IMR-90 (cell line): ENCODE results near the gene CYB5D1. TPM values are rescaled to one million over a fixed set of nuclear protein-coding genes. Genes with fewer than 3 reads are reported as not detected.

Source experiments
- ATAC-seq: fragments of 200-7000 bp; cut with Tn5 transposase; 2 replicates; pipeline ENCODE4 v1.9.1; 2020; ENCODE audit warnings: low read depth, mild to moderate bottlenecking, moderate library complexity
- BruUV-seq: library from RNA; stranded (reverse); fragments of 400-500 nt; replicated peaks from 2 replicates; lab custom pipeline; 2021; lab: Mats Ljungman, UMichigan
- CTCF ChIA-PET: fragments of 300-600 bp; formaldehyde crosslinking; extraction: SDS; loops from one replicate; lab custom pipeline; 2021; ENCODE audit warnings: antibody characterized with exemption; lab: Yijun Ruan, JAX
- POLR2A ChIA-PET: fragments of 300-600 bp; sonication (Branson Sonifier 250); formaldehyde crosslinking; loops from one replicate; lab custom pipeline; 2022; ENCODE audit warnings: antibody characterized with exemption; ENCODE audit not compliant: unreplicated experiment; lab: Charles Lee
- DNase-seq: peaks from one replicate; pipeline ENCODE4 v3.0.0; 2013
- H2AFZ ChIP-seq: replicated peaks from 2 replicates; pipeline ENCODE3; 2013; ENCODE audit warnings: low read length, mild to moderate bottlenecking; ENCODE audit not compliant: poor library complexity
- H2AK5ac ChIP-seq: 2 replicates; pipeline ENCODE4 v1.6.1; 2013; ENCODE audit warnings: low read depth, low read length, inconsistent platforms
- H2AK9ac ChIP-seq: replicated peaks from 2 replicates; pipeline ENCODE3; 2013; ENCODE audit warnings: mild to moderate bottlenecking, low read depth, low read length, moderate library complexity; ENCODE audit not compliant: poor library complexity
- H2BK120ac ChIP-seq: 2 replicates; pipeline ENCODE4 v1.6.1; 2013; ENCODE audit warnings: low read depth, low read length, inconsistent platforms
- H2BK15ac ChIP-seq: 3 replicates; pipeline ENCODE4 v1.6.1; 2013; ENCODE audit warnings: low read depth, low read length, inconsistent platforms
- H2BK20ac ChIP-seq: 2 replicates; pipeline ENCODE4 v1.6.1; 2013; ENCODE audit warnings: low read depth, mild to moderate bottlenecking, inconsistent platforms, low read length, moderate library complexity
- H2BK5ac ChIP-seq: 2 replicates; pipeline ENCODE4 v1.6.1; 2013; ENCODE audit warnings: mild to moderate bottlenecking, low read depth, low read length, inconsistent platforms; ENCODE audit not compliant: poor library complexity, severe bottlenecking
- H3K14ac ChIP-seq: replicated peaks from 2 replicates; pipeline ENCODE4 v1.6.1; 2013; ENCODE audit warnings: low read depth, low read length, inconsistent platforms
- H3K18ac ChIP-seq: 2 replicates; pipeline ENCODE4 v1.6.1; 2013; ENCODE audit warnings: low read depth, low read length, control low read depth
- H3K23ac ChIP-seq: 2 replicates; pipeline ENCODE4 v1.6.1; 2013; ENCODE audit warnings: low read depth, low read length, inconsistent platforms
- H3K27ac ChIP-seq: 2 replicates; pipeline ENCODE4 v1.5.1; 2013; ENCODE audit warnings: mild to moderate bottlenecking, control low read depth, low read length; ENCODE audit not compliant: insufficient read depth
- H3K27me3 ChIP-seq: 2 replicates; pipeline ENCODE4 v1.6.1; 2013; ENCODE audit warnings: low read length; ENCODE audit not compliant: control insufficient read depth, insufficient read depth
- H3K36me3 ChIP-seq: 2 replicates; pipeline ENCODE4 v1.6.1; 2013; ENCODE audit warnings: low read length, mixed read lengths; ENCODE audit not compliant: control insufficient read depth, insufficient read depth
- H3K4ac ChIP-seq: 2 replicates; pipeline ENCODE4 v1.6.1; 2013; ENCODE audit warnings: low read depth, low read length, inconsistent platforms
- H3K4me1 ChIP-seq: 2 replicates; pipeline ENCODE4 v1.6.1; 2013; ENCODE audit warnings: low read length, mixed read lengths; ENCODE audit not compliant: control insufficient read depth, insufficient read depth
- H3K4me2 ChIP-seq: 2 replicates; pipeline ENCODE4 v1.6.1; 2013; ENCODE audit warnings: low read depth, mild to moderate bottlenecking, control low read depth, low read length, moderate library complexity
- H3K4me3 ChIP-seq: 2 replicates; pipeline ENCODE4 v1.5.1; 2013; ENCODE audit warnings: low read depth, mild to moderate bottlenecking, control low read depth, low read length, moderate library complexity; ENCODE audit not compliant: insufficient read depth
- H3K56ac ChIP-seq: 2 replicates; pipeline ENCODE4 v1.6.1; 2013; ENCODE audit warnings: low read length, inconsistent platforms; ENCODE audit not compliant: insufficient read depth; ENCODE audit errors: extremely low read depth
- H3K79me1 ChIP-seq, 2 experiments: 2 replicates each; pipeline ENCODE4 v1.6.1; 2013; ENCODE audit warnings: low read length in 2 of 2, inconsistent platforms in 1 of 2, low read depth in 1 of 2
- H3K9ac ChIP-seq: 2 replicates; pipeline ENCODE4 v1.6.1; 2013; ENCODE audit warnings: low read depth, low read length, control low read depth
- H3K9me1 ChIP-seq: 2 replicates; pipeline ENCODE4 v1.6.1; 2013; ENCODE audit warnings: low read length, inconsistent platforms; ENCODE audit not compliant: insufficient read depth
- H3K9me3 ChIP-seq: 2 replicates; pipeline ENCODE4 v1.6.1; 2013; ENCODE audit warnings: low read length; ENCODE audit not compliant: control insufficient read depth, insufficient read depth
- H4K20me1 ChIP-seq: 2 replicates; pipeline ENCODE4 v1.6.1; 2013; ENCODE audit warnings: low read length, inconsistent platforms; ENCODE audit not compliant: insufficient read depth
- H4K5ac ChIP-seq: 2 replicates; pipeline ENCODE4 v1.6.1; 2013; ENCODE audit warnings: mild to moderate bottlenecking, low read depth, low read length, control low read depth
- H4K8ac ChIP-seq, 2 experiments: 2 replicates each; pipeline ENCODE4 v1.6.1; 2013; ENCODE audit warnings: low read depth in 2 of 2, low read length in 2 of 2, control low read depth in 1 of 2, inconsistent platforms in 1 of 2
- H4K91ac ChIP-seq: 2 replicates; pipeline ENCODE4 v1.6.1; 2013; ENCODE audit warnings: low read depth, low read length, inconsistent platforms; ENCODE audit not compliant: insufficient read depth
- MAZ ChIP-seq: IDR thresholded peaks from 2 replicates; pipeline ENCODE4 v1.6.1; 2012; ENCODE audit warnings: low read depth, mild to moderate bottlenecking, low read length, improper control_type of control experiment, moderate library complexity, borderline replicate concordance
- MXI1 ChIP-seq: IDR thresholded peaks from 2 replicates; pipeline ENCODE4 v1.6.1; 2012; ENCODE audit warnings: low read depth, mild to moderate bottlenecking, low read length, moderate library complexity, borderline replicate concordance
- POLR2A ChIP-seq: IDR thresholded peaks from 2 replicates; pipeline ENCODE4 v1.6.1; 2012; ENCODE audit warnings: mild to moderate bottlenecking, low read depth, low read length
- RCOR1 ChIP-seq: IDR thresholded peaks from 2 replicates; pipeline ENCODE4 v1.6.1; 2012; ENCODE audit warnings: mild to moderate bottlenecking, low read length, improper control_type of control experiment; ENCODE audit not compliant: insufficient replicate concordance
- WGBS, 2 experiments: methylation state at CpG; one replicate each; pipeline versions ENCODE4 v1.1.5 to v1.1.7; 2013; ENCODE audit warnings: missing lambda C conversion rate in 2 of 2; ENCODE audit not compliant: insufficient read length in 1 of 2; ENCODE audit errors: extremely low coverage in 2 of 2; 5-methylcytosine and 5-hydroxymethylcytosine counted together
- dilution Hi-C: fragments of 300-500 bp; cut with HindIII; formaldehyde crosslinking; loops from one replicate; pipeline ENCODE4 v1.14.3; 2018; ENCODE audit warnings: low sequenced_read_pairs; ENCODE audit not compliant: unreplicated experiment
- in situ Hi-C: fragments of 300-500 bp; cut with MboI; formaldehyde crosslinking; loops from 3 replicates; pipeline ENCODE4 v1.14.3; 2019; ENCODE audit warnings: low sequenced_read_pairs, inconsistent platforms, mixed read lengths
- intact Hi-C: fragments of 100-400 bp; cut with micrococcal nuclease; formaldehyde crosslinking; loops from 2 replicates; pipeline ENCODE4 v1.10.0; 2022
- polyA plus RNA-seq, 3 experiments: library from polyadenylated mRNA; depleted of rRNA; stranded (reverse); fragments of >200 nt; gene quantifications; 2 replicates each; pipeline ENCODE4 v1.2.3, GENCODE V29; 2012; ENCODE audit warnings: low replicate concordance in 1 of 3
- total RNA-seq: library from RNA; depleted of rRNA; stranded (reverse); fragments of >200 nt; gene quantifications from 2 replicates; pipeline ENCODE4 v1.2.3, GENCODE V29; 2012
- TF ChIP-seq, protein P1 (sequence below): fragments of 150-350 bp; IDR thresholded peaks from 2 replicates; pipeline ENCODE4 v1.6.1; 2017; ENCODE audit warnings: mild to moderate bottlenecking, antibody characterized with exemption, low read length, low read depth
- TF ChIP-seq, protein P2 (sequence below): conservative IDR thresholded peaks from 2 replicates; pipeline ENCODE4 v1.5.1; 2012; ENCODE audit warnings: mild to moderate bottlenecking, low read depth, low read length, improper control_type of control experiment

CYB5D1 gene
- total and polyA plus RNA-seq, 2 of the 4 experiments (the other 2 are of a cell fraction), result 8.8 to 10.8 TPM

DNA sequence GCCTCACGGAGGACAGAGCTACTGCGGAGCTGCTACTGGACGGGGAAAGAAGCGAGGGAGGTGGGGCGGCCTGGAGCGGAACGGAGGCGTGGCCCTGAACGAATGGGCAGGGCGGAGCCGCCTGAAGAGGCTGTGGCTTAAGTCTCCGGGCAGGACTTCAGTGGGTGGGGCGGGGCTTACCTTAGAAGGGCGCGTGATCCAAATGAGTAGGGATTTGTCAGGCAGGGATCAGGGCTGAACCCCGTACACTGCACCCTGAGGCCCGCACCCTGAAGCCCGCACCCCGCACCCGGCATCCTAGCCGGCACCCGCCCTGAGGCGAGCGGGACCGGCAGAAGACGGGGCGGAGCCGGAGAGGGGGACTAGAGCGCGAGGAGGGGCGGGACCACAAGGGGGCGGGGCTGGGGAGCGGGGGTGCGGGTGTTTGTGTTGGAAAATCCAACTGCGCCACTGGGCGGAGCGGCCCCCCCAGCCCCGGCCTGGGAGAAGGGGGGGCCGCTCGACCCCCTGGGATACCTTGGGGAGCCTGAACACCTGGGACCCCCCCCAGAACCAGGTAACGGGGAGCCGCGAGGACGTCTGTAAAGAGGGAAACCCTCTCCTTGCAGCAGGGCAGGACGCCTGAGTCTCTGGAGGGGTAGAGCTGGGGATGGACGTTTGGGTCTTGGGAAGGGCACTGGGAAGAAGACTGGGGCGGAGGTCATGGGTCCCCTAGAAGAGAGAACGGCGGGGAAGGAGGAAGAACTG lies 23.8 kb upstream of the CYB5D1 start, which contains the start of gene KDM6B:
Gene KDM6B (plus strand): TSS at position 423 of the 747 bp plus-strand sequence. CDS start 11,338 bp downstream, outside the sequence.
- peak within 1 kb of the TSS; percentile 81 for H2BK5ac ChIP-seq
- peak within 1 kb of the TSS; percentile 58 for H3K4me3 ChIP-seq
- peaks cover 11% of the 10 kb centered on the region for H4K20me1 ChIP-seq
- peak within 1 kb of the TSS; percentile 81 for H2AK5ac ChIP-seq
- peak within 1 kb of the TSS; percentile 53 for H3K9ac ChIP-seq
- H3K79me1 ChIP-seq, result peaks cover 0 to 29% of the 10 kb centered on the region in 2 experiments; a peak in 2 of 4 replicates
- peak within 1 kb of the TSS; percentile 33 to 77; a peak in 2 of 4 replicates for H4K8ac ChIP-seq
- H3K18ac ChIP-seq, result no peak within 1 kb of the TSS
- peaks cover 4% of the 10 kb centered on the region; the same call in 1 of the 2 replicates for H3K9me1 ChIP-seq
- intact Hi-C loops (no loop called here), dilution Hi-C loops (no loop called here), in situ Hi-C loops (no loop called here)
- H3K27ac ChIP-seq, result peak within 1 kb of the TSS; percentile 73
- H3K4ac ChIP-seq, result peak within 1 kb of the TSS; percentile 64; the same call in 1 of the 2 replicates
- H3K4me2 ChIP-seq, result peak within 1 kb of the TSS; percentile 91
- H4K91ac ChIP-seq, result peak within 1 kb of the TSS; percentile 62; the same call in 1 of the 2 replicates
- CTCF ChIA-PET, result interaction anchor here (0.7 to 1.6 kb wide), 3 partner anchors 9 to 26 kb away, joined by 3 read pairs; partner anchors contain the start of gene NAA38
- no peak within 1 kb of the TSS for H2BK120ac ChIP-seq
- H2AK9ac ChIP-seq, result peak within 1 kb of the TSS; percentile 91
- 0 out of 2 replicates have a peak within 1 kb of the TSS, but pooled peaks have one; percentile 13 for H3K56ac ChIP-seq
- H3K4me1 ChIP-seq, result peaks cover 9% of the 10 kb centered on the region
- no peak within 1 kb of the TSS; the same call in none of the 2 replicates for H3K14ac ChIP-seq
- peak within 1 kb of the TSS; percentile 98 for H2AFZ ChIP-seq
- ATAC-seq (peak; percentile 71), DNase-seq (peak; percentile 85)
- H3K27me3 ChIP-seq, result peaks cover 6% of the 10 kb centered on the region
- no peak within 1 kb of the TSS for H2BK20ac ChIP-seq
- POLR2A ChIA-PET, result no interaction called here
- TF ChIP-seq, protein P1, sequence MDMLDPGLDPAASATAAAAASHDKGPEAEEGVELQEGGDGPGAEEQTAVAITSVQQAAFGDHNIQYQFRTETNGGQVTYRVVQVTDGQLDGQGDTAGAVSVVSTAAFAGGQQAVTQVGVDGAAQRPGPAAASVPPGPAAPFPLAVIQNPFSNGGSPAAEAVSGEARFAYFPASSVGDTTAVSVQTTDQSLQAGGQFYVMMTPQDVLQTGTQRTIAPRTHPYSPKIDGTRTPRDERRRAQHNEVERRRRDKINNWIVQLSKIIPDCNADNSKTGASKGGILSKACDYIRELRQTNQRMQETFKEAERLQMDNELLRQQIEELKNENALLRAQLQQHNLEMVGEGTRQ, result peak; percentile 50
- peak; percentile 20 for TF ChIP-seq MAZ
- TF ChIP-seq RCOR1, result no peak
- TF ChIP-seq, protein P2, sequence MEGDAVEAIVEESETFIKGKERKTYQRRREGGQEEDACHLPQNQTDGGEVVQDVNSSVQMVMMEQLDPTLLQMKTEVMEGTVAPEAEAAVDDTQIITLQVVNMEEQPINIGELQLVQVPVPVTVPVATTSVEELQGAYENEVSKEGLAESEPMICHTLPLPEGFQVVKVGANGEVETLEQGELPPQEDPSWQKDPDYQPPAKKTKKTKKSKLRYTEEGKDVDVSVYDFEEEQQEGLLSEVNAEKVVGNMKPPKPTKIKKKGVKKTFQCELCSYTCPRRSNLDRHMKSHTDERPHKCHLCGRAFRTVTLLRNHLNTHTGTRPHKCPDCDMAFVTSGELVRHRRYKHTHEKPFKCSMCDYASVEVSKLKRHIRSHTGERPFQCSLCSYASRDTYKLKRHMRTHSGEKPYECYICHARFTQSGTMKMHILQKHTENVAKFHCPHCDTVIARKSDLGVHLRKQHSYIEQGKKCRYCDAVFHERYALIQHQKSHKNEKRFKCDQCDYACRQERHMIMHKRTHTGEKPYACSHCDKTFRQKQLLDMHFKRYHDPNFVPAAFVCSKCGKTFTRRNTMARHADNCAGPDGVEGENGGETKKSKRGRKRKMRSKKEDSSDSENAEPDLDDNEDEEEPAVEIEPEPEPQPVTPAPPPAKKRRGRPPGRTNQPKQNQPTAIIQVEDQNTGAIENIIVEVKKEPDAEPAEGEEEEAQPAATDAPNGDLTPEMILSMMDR, result no peak
- TF ChIP-seq POLR2A, result no peak
- TF ChIP-seq MXI1, result no peak; the same call in 1 of the 2 replicates
- 0% methylated on average over 1 of the region's 49 CpGs; no CpG with 5 or more reads in 1 of the 2 experiments for WGBS, 2 experiments
- no peak within 1 kb of the TSS; the same call in 1 of the 2 replicates for H4K5ac ChIP-seq
- H3K9me3 ChIP-seq, result no peaks in the 10 kb centered on the region
- peak within 1 kb of the TSS; percentile 23; the same call in 1 of the 2 replicates for H3K23ac ChIP-seq
- H2BK15ac ChIP-seq, result no peak within 1 kb of the TSS
- BruUV-seq, result no TSS peak
- no peaks in the 10 kb centered on the region for H3K36me3 ChIP-seq
